ENCODE results near the gene SOX9. TPM values are rescaled to one million over a fixed set of nuclear protein-coding genes. Genes with fewer than 3 reads are reported as not detected.
"Not testable (repeated sequence)": the region's sequence is repeated elsewhere in the genome, so short reads cannot be mapped to it uniquely, and the experiment has no call there.

The SOX9 gene
- total RNA-seq, 1 donor from 2014 or later = 67.0 TPM

DNA sequence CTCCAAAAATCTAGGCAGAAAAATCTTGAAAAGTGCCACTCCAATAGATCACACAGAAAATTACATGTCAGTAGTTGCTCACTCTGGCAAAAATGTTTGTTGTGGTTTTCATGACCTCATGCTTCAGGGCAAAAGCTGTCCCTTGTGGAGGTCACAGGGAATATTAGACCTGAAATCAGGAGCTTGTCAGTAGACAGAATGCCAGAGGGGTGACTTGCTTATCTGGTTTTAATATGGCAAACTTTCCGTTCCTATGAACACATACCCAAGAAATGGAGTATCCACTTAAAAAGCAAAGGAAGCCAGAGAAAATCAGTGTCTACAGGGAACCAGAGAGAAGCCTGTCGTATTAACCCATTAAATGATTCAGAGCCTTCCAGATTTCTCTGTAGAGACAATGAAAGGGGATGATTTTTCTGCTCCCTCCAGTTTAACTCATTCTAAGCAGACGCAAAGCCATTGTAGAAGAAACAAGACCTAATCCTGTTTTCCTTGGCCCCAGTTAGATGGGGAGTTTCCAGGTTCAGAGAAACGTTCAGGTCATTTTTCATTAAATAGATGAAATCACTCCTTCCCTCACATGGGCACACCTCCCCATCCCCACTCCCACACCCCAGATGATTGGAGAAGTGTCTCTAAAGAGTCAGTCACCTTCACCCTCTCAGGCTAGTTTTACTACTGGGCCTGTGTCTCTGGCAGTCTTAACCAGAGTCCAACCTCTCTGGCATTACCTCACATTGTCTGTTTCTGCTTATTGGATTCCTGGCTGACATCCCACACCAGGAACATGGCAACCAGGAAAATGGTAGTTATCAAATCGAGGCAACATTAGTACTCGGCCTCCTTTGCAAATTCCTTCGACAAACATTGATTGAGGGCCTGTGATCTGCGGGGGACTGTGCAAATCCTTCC is 6.0 kb downstream of the SOX9 start:
- peak; percentile 51 for DNase-seq (ENCODE audit: low spot score)

DNA sequence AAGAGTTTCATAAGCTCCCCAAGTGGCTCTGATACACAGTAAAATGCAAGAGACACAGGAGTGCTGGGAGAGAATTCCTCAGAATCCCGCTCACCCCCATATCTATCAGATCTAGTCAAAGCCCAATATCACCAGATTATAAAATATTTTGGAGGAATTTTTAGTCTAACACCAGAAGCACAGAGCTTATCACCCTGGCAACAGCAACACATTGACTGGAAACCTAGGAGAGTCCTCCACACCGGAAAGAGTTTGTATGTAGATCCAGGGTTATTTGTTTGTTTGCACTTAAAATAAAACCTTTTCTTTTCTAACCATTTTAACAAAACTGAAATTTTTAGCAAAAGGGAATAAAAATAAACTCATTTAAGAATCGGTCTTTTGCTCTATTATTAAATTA is 7.2 kb downstream of the SOX9 start:
- no peak for DNase-seq (ENCODE audit: low spot score)

- no peak for DNase-seq (ENCODE audit: low spot score)
Measured at GRCh38 chr17:72134608-72135394, 14.0 kb downstream of the SOX9 start.

GRCh38 chr17:72135546-72136325 is 14.9 kb downstream of the SOX9 start:
- DNase-seq (ENCODE audit: low spot score) = no peak

GRCh38 chr17:72136692-72137091 is 15.9 kb downstream of the SOX9 start:
- peak; percentile 59 for DNase-seq (ENCODE audit: low spot score)

DNA sequence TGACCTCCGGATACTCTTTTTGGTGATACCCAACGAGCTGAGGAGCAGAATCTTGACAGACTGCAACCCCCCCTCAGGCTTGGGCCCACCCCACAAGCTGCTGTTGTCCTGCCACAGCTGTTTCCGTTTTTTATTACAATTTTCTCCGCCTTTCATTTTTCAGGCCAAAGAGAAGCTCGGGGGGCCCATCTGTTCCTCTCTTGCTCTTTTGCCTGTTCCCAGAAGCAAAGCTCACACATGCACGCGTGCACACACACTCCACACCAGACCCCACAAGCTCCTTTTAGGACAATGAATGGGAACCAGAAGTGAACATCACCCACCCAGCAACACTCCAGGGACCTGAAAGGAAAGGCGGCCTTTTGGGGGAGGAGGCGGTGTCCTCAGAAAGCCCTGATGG is 16.3 kb downstream of the SOX9 start:
- DNase-seq (ENCODE audit: low spot score) = no peak

- DNase-seq (ENCODE audit: low spot score) = no peak
Measured at GRCh38 chr17:72139212-72139611, 18.4 kb downstream of the SOX9 start.

DNA sequence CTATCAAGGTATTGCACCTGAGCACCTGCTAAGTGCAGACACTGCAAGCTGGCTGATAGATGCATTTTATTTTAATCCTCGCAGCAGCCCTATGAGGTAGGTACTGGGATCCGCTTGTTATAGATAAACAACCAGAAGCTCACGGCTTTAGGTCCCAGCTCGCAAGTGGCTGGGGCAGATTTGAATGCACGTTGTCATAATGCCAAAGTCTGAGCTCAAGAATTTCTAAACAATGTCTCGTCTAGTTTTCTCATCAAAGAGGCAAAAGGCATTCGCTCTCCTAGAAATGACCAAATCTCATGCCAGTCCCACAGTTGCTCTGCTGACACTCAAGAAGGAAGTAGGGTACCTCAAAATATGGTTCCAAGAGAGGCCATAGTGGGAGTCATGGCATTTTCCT is 20.5 kb downstream of the SOX9 start:
- DNase-seq (ENCODE audit: low spot score) = no peak

DNA sequence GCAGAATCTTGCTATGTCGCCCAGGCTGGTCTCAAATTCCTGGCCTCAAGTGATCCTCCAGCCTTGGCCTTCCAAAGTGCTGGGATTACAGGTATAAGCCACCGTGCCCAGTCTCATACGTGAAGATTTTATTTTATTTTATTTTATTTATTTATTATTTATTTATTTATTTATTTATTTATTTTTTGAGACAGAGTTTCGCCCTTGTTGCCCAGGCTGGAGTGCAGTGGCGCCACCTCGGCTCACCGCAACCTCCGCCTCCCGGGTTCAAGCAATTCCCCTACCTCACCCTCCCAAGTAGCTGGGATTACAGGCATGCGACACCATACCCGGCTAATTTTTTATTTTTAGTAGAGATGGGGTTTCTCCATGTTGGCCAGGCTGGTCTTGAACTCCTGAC is 21.3 kb downstream of the SOX9 start:
- not testable (repeated sequence) for DNase-seq (ENCODE audit: low spot score)

- DNase-seq (ENCODE audit: low spot score) = no peak
Measured at GRCh38 chr17:72142614-72143013, 21.8 kb downstream of the SOX9 start.

- no peak for DNase-seq (ENCODE audit: low spot score)
Measured at GRCh38 chr17:72143245-72143644, 22.4 kb downstream of the SOX9 start.

DNA sequence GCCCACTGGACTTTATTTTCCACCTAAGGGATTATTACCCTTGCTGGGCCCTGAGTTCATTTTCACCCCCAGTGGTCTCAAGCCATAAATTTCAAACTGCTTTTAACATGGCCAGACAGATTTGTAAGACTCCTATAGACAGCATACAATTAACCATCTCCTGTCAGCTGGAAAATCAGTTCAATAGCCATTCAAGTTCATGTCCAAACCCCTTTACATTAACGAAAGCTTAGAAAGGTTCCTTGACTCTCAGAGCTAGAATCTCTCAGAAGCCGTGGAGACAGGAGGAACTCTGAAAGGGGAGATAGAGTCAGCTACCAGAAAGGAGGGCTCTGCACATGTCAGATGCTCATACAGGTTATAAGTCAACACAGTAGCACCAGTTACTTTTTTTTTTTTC is 23.3 kb downstream of the SOX9 start:
- DNase-seq (ENCODE audit: low spot score) = no peak

GRCh38 chr17:72145562-72145961 is 24.7 kb downstream of the SOX9 start:
- no peak for DNase-seq (ENCODE audit: low spot score)

- DNase-seq (ENCODE audit: low spot score) = no peak
Measured at GRCh38 chr17:72145962-72146361, 25.1 kb downstream of the SOX9 start.

GRCh38 chr17:72146371-72146770 is 25.6 kb downstream of the SOX9 start:
- no peak for DNase-seq (ENCODE audit: low spot score)

DNA sequence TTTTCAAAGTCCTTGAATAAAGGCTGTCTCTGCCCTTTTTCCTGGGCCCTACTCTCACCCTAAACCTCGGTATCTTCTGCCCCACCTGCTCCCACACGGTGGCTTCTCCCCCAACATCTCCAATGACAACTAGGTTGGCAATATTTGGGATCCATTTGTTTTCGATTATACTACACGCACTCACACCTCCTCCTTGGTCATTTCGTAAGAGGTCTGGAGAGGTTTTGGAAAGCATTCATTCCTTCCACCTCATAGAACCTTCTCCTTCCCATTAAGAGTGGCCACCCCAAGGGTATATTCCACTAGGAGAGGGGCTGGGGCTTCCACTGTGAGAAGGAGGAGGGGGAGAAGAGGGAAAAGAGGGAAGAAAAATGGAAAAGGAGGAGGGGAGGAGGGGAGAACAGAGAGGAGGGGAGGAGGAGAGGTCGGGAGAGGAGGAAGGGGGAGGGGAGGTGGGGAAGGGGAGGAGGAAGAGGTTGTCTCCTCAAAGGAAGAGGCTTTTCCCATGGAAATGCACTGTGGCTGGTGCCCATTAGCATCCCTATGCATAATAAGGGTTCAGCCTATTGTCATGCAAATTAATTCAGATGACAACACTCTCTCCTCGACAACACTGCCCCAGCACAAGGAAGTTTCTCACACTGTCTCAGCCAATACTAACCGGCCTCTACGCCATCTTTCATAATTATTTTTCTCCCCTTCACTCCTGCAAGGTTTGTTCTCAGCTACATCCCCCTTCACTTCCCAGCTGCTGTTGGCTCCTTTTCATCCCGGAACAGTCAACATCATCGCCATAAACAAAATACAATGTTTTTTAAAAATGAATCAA is 30.0 kb downstream of the SOX9 start:
- no peak for DNase-seq (ENCODE audit: low spot score)

DNA sequence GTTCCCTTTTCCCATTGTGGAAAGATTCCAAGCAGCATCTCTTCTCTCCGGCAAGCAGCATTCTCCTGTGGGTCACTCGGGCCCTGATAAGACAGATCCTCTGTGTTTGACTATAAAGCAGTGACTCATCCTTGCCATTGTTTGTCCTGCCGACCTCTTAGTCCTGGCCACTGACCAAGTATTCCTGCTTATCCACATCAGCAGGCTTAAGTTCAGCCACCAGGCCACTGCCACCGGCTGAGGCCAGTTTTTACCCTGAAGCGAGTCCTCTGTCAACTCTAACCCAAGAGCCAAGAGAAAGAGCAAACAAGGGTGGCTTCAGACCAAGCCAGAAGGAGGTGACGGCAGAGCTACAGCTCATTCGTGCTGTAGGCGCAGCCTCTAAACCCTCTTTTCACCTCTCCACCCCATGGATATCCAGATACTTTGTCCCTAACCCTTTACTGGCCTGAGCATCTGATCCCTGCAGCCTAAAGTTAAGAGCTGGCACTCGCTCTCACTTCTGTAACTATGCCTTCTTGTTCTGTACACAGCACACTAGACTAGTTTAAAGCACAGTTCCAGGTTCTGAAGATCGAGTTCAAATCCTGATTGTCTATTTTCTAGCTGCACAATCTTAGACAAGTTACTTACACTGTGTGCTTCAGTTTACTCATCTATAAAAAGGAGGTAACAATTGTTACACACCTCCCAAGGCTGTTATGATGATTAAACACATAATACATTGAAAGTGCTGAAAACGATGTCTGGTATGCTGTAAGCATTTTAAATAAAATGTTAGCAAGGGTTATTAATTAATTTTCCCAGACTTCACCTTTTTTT is 31.0 kb downstream of the SOX9 start:
- peak; percentile 91 for DNase-seq (ENCODE audit: low spot score)

DNA sequence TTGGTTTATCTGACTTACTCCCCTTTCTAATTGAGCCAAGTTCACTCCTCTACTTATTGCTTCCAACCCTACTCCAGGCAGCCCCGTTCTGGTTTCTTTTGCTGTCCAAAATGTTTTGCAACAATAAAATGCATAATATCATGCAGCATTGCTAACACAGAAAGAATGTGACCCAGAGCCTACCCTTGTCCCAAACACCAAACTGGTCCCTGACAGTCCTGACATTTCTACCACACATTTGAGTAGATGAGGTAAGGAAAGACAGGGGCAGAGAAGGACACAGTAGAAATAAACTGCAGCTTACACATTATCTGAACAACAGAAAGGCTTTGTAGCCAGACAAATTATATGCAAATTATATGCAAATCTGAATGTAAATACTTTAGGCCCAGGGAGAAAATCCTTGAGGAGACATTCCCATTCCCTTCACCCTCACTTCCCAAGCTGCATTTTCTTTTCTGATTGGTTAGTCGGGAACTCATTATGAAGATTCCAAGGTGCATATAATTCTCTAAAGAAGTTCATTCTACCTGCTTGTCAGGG is 31.6 kb downstream of the SOX9 start:
- DNase-seq (ENCODE audit: low spot score) = no peak

DNA sequence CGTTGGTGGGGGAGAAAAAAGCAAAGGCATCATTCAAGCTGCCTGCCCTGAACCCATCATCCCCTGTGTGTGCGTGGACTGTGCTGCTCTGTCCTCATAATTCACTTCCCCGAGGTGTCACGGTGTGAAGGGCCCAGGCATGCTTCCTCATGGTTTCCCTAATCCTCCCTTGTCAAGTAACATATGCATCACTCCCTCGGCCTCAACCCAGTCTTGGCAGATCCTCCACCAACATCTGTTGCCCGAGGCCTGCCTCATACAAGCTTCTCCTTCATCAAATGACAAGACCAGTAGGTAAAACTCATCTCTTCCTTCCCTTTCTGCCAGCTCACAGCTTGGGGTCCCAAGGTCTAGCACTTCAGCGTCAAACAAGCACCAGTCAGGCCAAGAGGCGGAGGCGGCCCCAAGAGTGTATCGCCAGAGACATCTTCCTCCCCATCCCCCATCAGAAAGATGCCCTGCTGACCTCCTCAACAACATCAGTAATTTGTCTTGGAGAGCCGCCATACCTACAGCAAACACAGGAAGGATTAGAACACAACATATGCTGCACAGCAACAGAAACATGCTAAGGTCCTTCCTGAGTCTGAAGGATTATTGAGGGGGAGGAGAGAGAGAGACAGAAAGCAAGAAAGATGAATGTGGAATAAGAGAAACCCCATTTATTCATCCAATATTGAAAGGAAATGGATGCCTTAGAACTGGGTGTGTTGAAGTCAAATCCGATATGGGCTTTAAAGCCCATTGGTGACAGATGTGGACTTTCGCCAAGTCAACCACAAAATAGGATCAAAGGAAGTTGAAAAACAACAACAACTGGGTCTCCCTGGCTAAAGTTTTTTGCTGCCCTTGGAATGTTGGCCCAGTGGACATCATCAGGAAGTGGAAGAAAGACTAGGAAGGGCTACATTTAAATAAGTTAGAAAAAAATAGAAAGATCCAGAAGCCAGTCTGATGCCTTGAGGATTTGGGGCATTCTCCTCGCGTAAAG is 38.4 kb downstream of the SOX9 start:
- DNase-seq (ENCODE audit: low spot score) = no peak

All from mucosa of gallbladder (tissue), 1 donor.